H1 (cell line): ENCODE data around the gene IRAK4. TPM values are rescaled to one million over a fixed set of nuclear protein-coding genes. Genes with fewer than 3 reads are reported as not detected.

Experiments used
- BACH1 ChIP-seq: IDR thresholded peaks from 2 replicates; pipeline ENCODE4 v1.6.1; 2012; ENCODE audit warnings: low read length, improper control_type of control experiment
- E2F6 ChIP-seq: IDR thresholded peaks from 2 replicates; pipeline ENCODE4 v1.6.1; 2012; ENCODE audit warnings: inconsistent platforms
- EGR1 ChIP-seq: IDR thresholded peaks from 2 replicates; pipeline ENCODE4 v1.6.1; 2011; ENCODE audit warnings: low read depth, low read length, borderline replicate concordance
- EZH2 ChIP-seq: fragments of 200-600 bp; sonication (generic); IDR thresholded peaks from 2 replicates; pipeline ENCODE4 v1.7.1; 2012; ENCODE audit warnings: low read depth, mild to moderate bottlenecking, moderate library complexity, low read length, inconsistent platforms; ENCODE audit not compliant: severe bottlenecking
- GABPA ChIP-seq: IDR thresholded peaks from 2 replicates; pipeline ENCODE4 v1.6.1; 2011; ENCODE audit warnings: mild to moderate bottlenecking, low read length, moderate library complexity, borderline replicate concordance; ENCODE audit not compliant: insufficient read depth
- KDM4A ChIP-seq: IDR thresholded peaks from one replicate; pipeline ENCODE4 v1.7.1; 2012; ENCODE audit warnings: low read depth, mild to moderate bottlenecking, moderate library complexity, low read length, inconsistent platforms; ENCODE audit not compliant: severe bottlenecking
- KDM5A ChIP-seq: fragments of 200-600 bp; IDR thresholded peaks from 2 replicates; pipeline ENCODE4 v1.7.1; 2012; ENCODE audit warnings: mild to moderate bottlenecking, low read length, inconsistent platforms, mixed read lengths
- MAFK ChIP-seq: IDR thresholded peaks from 2 replicates; pipeline ENCODE4 v1.6.1; 2012; ENCODE audit warnings: low read depth, mild to moderate bottlenecking, improper control_type of control experiment, low read length
- MAX ChIP-seq: IDR thresholded peaks from 2 replicates; pipeline ENCODE4 v1.6.1; 2012; ENCODE audit warnings: inconsistent platforms
- RBBP5 ChIP-seq: IDR thresholded peaks from 2 replicates; pipeline ENCODE4 v1.7.1; 2012; ENCODE audit warnings: low read depth, mild to moderate bottlenecking, inconsistent platforms, low read length, moderate library complexity, borderline replicate concordance
- SUZ12 ChIP-seq: fragments of 200-600 bp; sonication (generic); IDR thresholded peaks from 2 replicates; pipeline ENCODE4 v1.6.1; 2012; ENCODE audit warnings: mild to moderate bottlenecking, inconsistent platforms, low read length, moderate library complexity, mixed read lengths
- TAF1 ChIP-seq: IDR thresholded peaks from 2 replicates; pipeline ENCODE4 v1.6.1; 2011; ENCODE audit warnings: mild to moderate bottlenecking, low read depth, low read length
- TAF7 ChIP-seq: optimal IDR thresholded peaks from 2 replicates; pipeline ENCODE3; 2011; ENCODE audit warnings: low read depth, mild to moderate bottlenecking, inconsistent platforms, low read length, moderate library complexity, borderline replicate concordance
- TCF12 ChIP-seq: IDR thresholded peaks from 2 replicates; pipeline ENCODE4 v1.6.1; 2011; ENCODE audit warnings: low read depth, mild to moderate bottlenecking, low read length
- YY1 ChIP-seq: IDR thresholded peaks from 2 replicates; pipeline ENCODE4 v1.6.1; 2011; ENCODE audit warnings: low read depth, mild to moderate bottlenecking, low read length
- polyA plus RNA-seq, 7 experiments: library from polyadenylated mRNA; depleted of rRNA in 3 of 7; stranded (reverse) in 5 of 7; unstranded in 2 of 7; fragments of >200 nt in 5 of 7; fragments of 200-250 nt in 2 of 7; gene quantifications; 1 replicate in 5 of 7; 2 replicates in 1 of 7; 4 replicates in 1 of 7; pipeline versions ENCODE4 v1.2.1 to v1.2.3, GENCODE V29; 2011 to 2013; ENCODE audit warnings: missing spikeins in 2 of 7, mixed read lengths in 2 of 7
- total RNA-seq: library from RNA; stranded (reverse); fragmentation: NEBNext Ultra II Directional; extraction: Animal tissue kit (Norgen Biotek cat#: 25700); gene quantifications from 2 replicates; pipeline ENCODE4 v1.2.1, GENCODE V29; 2021
- TF ChIP-seq, protein P1 (sequence below), 3 experiments: IDR thresholded peaks; 1 replicate in 2 of 3; 2 replicates in 1 of 3; pipeline versions ENCODE4 v1.5.1 to v1.6.1; 2011; ENCODE audit warnings: low read length in 3 of 3, mild to moderate bottlenecking in 3 of 3, inconsistent platforms in 2 of 3, low read depth in 1 of 3, moderate library complexity in 1 of 3; ENCODE audit not compliant: insufficient read depth in 1 of 3; ENCODE audit errors: control extremely low read depth in 1 of 3

IRAK4 gene
- total and polyA plus RNA-seq, 2 of the 8 experiments (the other 6 are each of a cell fraction or from before 2014, with no cell fraction given), result 2.3 to 7.7 TPM

GRCh38 chr12:43835656-43836474 lies 77.1 kb downstream of the IRAK4 start, which contains the start of gene TMEM117 (continued):
- peak; percentile 32 for TF ChIP-seq EZH2
- TF ChIP-seq, protein P1, sequence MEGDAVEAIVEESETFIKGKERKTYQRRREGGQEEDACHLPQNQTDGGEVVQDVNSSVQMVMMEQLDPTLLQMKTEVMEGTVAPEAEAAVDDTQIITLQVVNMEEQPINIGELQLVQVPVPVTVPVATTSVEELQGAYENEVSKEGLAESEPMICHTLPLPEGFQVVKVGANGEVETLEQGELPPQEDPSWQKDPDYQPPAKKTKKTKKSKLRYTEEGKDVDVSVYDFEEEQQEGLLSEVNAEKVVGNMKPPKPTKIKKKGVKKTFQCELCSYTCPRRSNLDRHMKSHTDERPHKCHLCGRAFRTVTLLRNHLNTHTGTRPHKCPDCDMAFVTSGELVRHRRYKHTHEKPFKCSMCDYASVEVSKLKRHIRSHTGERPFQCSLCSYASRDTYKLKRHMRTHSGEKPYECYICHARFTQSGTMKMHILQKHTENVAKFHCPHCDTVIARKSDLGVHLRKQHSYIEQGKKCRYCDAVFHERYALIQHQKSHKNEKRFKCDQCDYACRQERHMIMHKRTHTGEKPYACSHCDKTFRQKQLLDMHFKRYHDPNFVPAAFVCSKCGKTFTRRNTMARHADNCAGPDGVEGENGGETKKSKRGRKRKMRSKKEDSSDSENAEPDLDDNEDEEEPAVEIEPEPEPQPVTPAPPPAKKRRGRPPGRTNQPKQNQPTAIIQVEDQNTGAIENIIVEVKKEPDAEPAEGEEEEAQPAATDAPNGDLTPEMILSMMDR (IDR thresholded peaks at IDR 0.05; ENCODE audit: control extremely low read depth in 1 of 3, insufficient read depth in 1 of 3, low read depth in 1 of 3, low read length in 3 of 3), result no peak
- TF ChIP-seq TAF7, result peak; percentile 17
- peak; percentile 85 for TF ChIP-seq RBBP5
- peak; percentile 52; the same call in 1 of the 2 replicates for TF ChIP-seq SUZ12
- 0 out of 2 replicates have a peak, but pooled peaks have one; percentile 13 for TF ChIP-seq EGR1
- peak; percentile 73 for TF ChIP-seq KDM4A
- TF ChIP-seq TCF12, result no peak
- 0 out of 2 replicates have a peak, but pooled peaks have one; percentile 5 for TF ChIP-seq GABPA
- 0 out of 2 replicates have a peak, but pooled peaks have one; percentile 25 for TF ChIP-seq BACH1
- peak; percentile 62; the same call in 1 of the 2 replicates for TF ChIP-seq E2F6
- TF ChIP-seq YY1, result 0 out of 2 replicates have a peak, but pooled peaks have one; percentile 37
- TF ChIP-seq KDM5A, result no peak
- no peak for TF ChIP-seq MAFK
- TF ChIP-seq MAX, result peak; percentile 81
- TF ChIP-seq TAF1, result peak; percentile 25
